Dendritic cell treated with granulocyte-macrophage colony-stimulating factor and Interleukin-4, amounts not matched to agents 40 ng/mL and 50 ng/mL, for 4 days (primary cell): Measurements from ENCODE around the gene DNAL4.

Experiments
- H3K27ac Mint-ChIP-seq: one replicate; pipeline ENCODE4 v1.8.0; 2022; ENCODE audit warnings: mild to moderate bottlenecking, mixed read lengths
- H3K27me3 Mint-ChIP-seq: one replicate; pipeline ENCODE4 v1.8.0; 2022; ENCODE audit warnings: mild to moderate bottlenecking, mixed read lengths
- H3K36me3 Mint-ChIP-seq: one replicate; pipeline ENCODE4 v1.8.0; 2022; ENCODE audit warnings: low read depth, mixed read lengths
- H3K4me1 Mint-ChIP-seq: one replicate; pipeline ENCODE4 v1.8.0; 2022; ENCODE audit warnings: low read depth, mixed read lengths
- H3K4me3 Mint-ChIP-seq: one replicate; pipeline ENCODE4 v1.8.0; 2022; ENCODE audit warnings: mild to moderate bottlenecking, moderate library complexity, mixed read lengths
- H3K9me3 Mint-ChIP-seq: one replicate; pipeline ENCODE4 v1.8.0; 2022; ENCODE audit warnings: mixed read lengths
- intact Hi-C: fragments of 100-400 bp; cut with micrococcal nuclease; formaldehyde crosslinking; loops from one replicate; pipeline ENCODE4 v1.15.0; 2022

DNAL4 gene

GRCh38 chr22:38755155-38755910, 38.6 kb downstream of the DNAL4 start:
- H3K27ac Mint-ChIP-seq, result peak overlapping the region; percentile 90
- intact Hi-C loops, result no loop called here
- no peaks in the 10 kb centered on the region for H3K9me3 Mint-ChIP-seq
- H3K27me3 Mint-ChIP-seq, result no peaks in the 10 kb centered on the region
- peaks cover 37% of the 10 kb centered on the region for H3K36me3 Mint-ChIP-seq
- H3K4me1 Mint-ChIP-seq, result peaks cover 76% of the 10 kb centered on the region
- peak overlapping the region; percentile 77 for H3K4me3 Mint-ChIP-seq

- H3K27ac Mint-ChIP-seq, result peak overlapping the region; percentile 90
- H3K4me1 Mint-ChIP-seq, result peaks cover 79% of the 10 kb centered on the region
- peaks cover 43% of the 10 kb centered on the region for H3K36me3 Mint-ChIP-seq
- H3K9me3 Mint-ChIP-seq, result no peaks in the 10 kb centered on the region
- H3K27me3 Mint-ChIP-seq, result no peaks in the 10 kb centered on the region
- intact Hi-C loops, result no loop called here
- H3K4me3 Mint-ChIP-seq, result peak overlapping the region; percentile 77
These were observed 39.2 kb downstream of the DNAL4 start for GRCh38 chr22:38754751-38755154.

GRCh38 chr22:38753948-38754750, 39.8 kb downstream of the DNAL4 start:
- Mint-ChIP-seq H3K27me3 (no peaks in the 10 kb centered on the region), H3K4me3 (peak overlapping the region; percentile 77), H3K4me1 (peaks cover 81% of the 10 kb centered on the region), H3K27ac (peak overlapping the region; percentile 90), H3K9me3 (no peaks in the 10 kb centered on the region), H3K36me3 (peaks cover 49% of the 10 kb centered on the region)
- intact Hi-C loops, result no loop called here

GRCh38 chr22:38751422-38752346, 42.3 kb downstream of the DNAL4 start:
- H3K27me3 Mint-ChIP-seq, result no peaks in the 10 kb centered on the region
- intact Hi-C loops, result no loop called here

GRCh38 chr22:38751066-38751421, 42.9 kb downstream of the DNAL4 start:
- Mint-ChIP-seq H3K36me3 (peaks cover 80% of the 10 kb centered on the region), H3K4me1 (peaks cover 56% of the 10 kb centered on the region), H3K27ac (peak overlapping the region; percentile 88), H3K27me3 (no peaks in the 10 kb centered on the region), H3K9me3 (no peaks in the 10 kb centered on the region), H3K4me3 (no peak overlapping the region)
- intact Hi-C loops, result no loop called here

More at GRCh38 chr22:38751422-38752346, 42.3 kb downstream of the DNAL4 start:
- peak overlapping the region; percentile 88 for H3K27ac Mint-ChIP-seq
- peaks cover 60% of the 10 kb centered on the region for H3K4me1 Mint-ChIP-seq
- H3K36me3 Mint-ChIP-seq, result peaks cover 73% of the 10 kb centered on the region
- peak overlapping the region; percentile 69 for H3K4me3 Mint-ChIP-seq
- no peaks in the 10 kb centered on the region for H3K9me3 Mint-ChIP-seq

GRCh38 chr22:38750638-38751037, 43.3 kb downstream of the DNAL4 start:
- Mint-ChIP-seq H3K36me3 (peaks cover 84% of the 10 kb centered on the region), H3K27ac (peak overlapping the region; percentile 41), H3K4me3 (no peak overlapping the region), H3K4me1 (peaks cover 56% of the 10 kb centered on the region), H3K27me3 (no peaks in the 10 kb centered on the region), H3K9me3 (no peaks in the 10 kb centered on the region)
- intact Hi-C loops, result no loop called here

GRCh38 chr22:38750104-38750503, 43.8 kb downstream of the DNAL4 start:
- Mint-ChIP-seq H3K4me1 (peaks cover 54% of the 10 kb centered on the region), H3K9me3 (no peaks in the 10 kb centered on the region), H3K27ac (peak overlapping the region; percentile 41), H3K4me3 (no peak overlapping the region), H3K27me3 (no peaks in the 10 kb centered on the region), H3K36me3 (peaks cover 89% of the 10 kb centered on the region)
- intact Hi-C loops, result no loop called here

GRCh38 chr22:38748487-38749136, 45.3 kb downstream of the DNAL4 start:
- Mint-ChIP-seq H3K4me1 (peaks cover 39% of the 10 kb centered on the region), H3K27me3 (no peaks in the 10 kb centered on the region), H3K36me3 (peaks cover 98% of the 10 kb centered on the region), H3K27ac (no peak overlapping the region), H3K9me3 (no peaks in the 10 kb centered on the region), H3K4me3 (no peak overlapping the region)
- intact Hi-C loops, result no loop called here

GRCh38 chr22:38745676-38746460, 48.1 kb downstream of the DNAL4 start:
- Mint-ChIP-seq H3K27me3 (no peaks in the 10 kb centered on the region), H3K4me3 (no peak overlapping the region), H3K36me3 (peaks cover 98% of the 10 kb centered on the region), H3K9me3 (no peaks in the 10 kb centered on the region), H3K4me1 (peaks cover 13% of the 10 kb centered on the region), H3K27ac (no peak overlapping the region)
- intact Hi-C loops, result no loop called here

GRCh38 chr22:38744981-38745380, 49.0 kb downstream of the DNAL4 start:
- no peak overlapping the region for H3K4me3 Mint-ChIP-seq
- H3K27ac Mint-ChIP-seq, result no peak overlapping the region
- H3K27me3 Mint-ChIP-seq, result no peaks in the 10 kb centered on the region
- no peaks in the 10 kb centered on the region for H3K9me3 Mint-ChIP-seq
- intact Hi-C loops, result no loop called here
- H3K4me1 Mint-ChIP-seq, result peaks cover 4% of the 10 kb centered on the region
- peaks cover 98% of the 10 kb centered on the region for H3K36me3 Mint-ChIP-seq

- Mint-ChIP-seq H3K27ac (no peak overlapping the region), H3K27me3 (no peaks in the 10 kb centered on the region), H3K36me3 (peaks cover 98% of the 10 kb centered on the region), H3K4me3 (no peak overlapping the region), H3K9me3 (no peaks in the 10 kb centered on the region), H3K4me1 (no peaks in the 10 kb centered on the region)
- intact Hi-C loops, result no loop called here
These were observed 51.6 kb downstream of the DNAL4 start for GRCh38 chr22:38742176-38742942.

GRCh38 chr22:38741576-38741975, 52.4 kb downstream of the DNAL4 start:
- Mint-ChIP-seq H3K9me3 (no peaks in the 10 kb centered on the region), H3K4me1 (no peaks in the 10 kb centered on the region), H3K36me3 (peaks cover 98% of the 10 kb centered on the region), H3K27ac (no peak overlapping the region), H3K4me3 (no peak overlapping the region), H3K27me3 (no peaks in the 10 kb centered on the region)
- intact Hi-C loops, result no loop called here
